ENCODE results near the gene RALGPS1. TPM values are rescaled to one million over a fixed set of nuclear protein-coding genes. Genes with fewer than 3 reads are reported as not detected.
"Not testable (repeated sequence)": the region's sequence is repeated elsewhere in the genome, so short reads cannot be mapped to it uniquely, and the experiment has no call there.

RALGPS1 gene
- total RNA-seq, 1 donor from 2014 or later, result 11.9 TPM

DNA sequence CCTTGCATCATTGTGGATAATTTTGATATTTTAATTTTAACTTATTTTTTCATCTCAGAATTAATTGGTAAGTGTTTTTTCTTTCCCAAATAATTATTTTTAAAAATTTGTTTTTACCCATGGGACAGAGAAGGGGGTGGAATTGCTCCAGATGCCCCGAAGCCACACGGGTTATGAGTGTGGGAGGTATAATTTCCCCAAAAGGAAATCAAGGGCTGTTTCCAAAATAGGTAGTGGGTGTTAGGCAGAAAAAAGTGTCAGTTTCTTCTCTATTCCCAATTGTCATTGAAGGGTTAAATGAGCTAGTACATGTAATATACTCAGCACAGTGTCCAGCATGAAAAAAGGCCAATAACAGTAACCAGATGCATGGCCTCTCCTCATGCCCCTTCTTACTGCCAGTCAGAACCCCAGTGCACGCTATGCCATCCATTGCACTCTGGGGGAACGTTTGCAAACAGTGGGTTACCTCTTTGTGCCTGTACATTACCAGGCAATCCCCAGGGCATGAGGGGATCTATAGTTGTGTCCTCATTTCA is 244.3 kb downstream of the RALGPS1 start:
- DNase-seq, result no peak

DNA sequence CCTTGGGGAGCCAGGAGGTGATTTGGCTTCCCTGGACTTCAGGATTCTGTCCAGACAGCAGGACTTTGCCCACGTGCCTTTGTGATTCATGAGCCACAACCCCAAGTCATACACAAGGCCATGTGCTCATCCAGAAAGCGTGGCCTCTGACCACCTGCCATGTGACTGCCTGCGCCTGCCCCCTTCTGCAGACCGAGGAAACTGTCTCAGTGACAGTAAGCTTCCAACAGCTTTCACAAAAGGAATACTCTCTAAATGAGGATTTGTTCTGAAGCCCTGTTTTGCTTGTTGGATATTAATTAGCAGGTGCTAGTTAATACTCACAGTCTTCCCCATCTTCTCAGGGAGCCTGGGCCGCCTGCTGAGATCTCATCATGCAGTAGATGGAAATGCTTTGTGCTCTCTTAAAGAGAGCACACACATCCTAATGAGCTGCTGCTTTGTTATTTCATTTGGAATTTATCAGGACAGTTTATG is 244.8 kb downstream of the RALGPS1 start:
- DNase-seq, result no peak

DNA sequence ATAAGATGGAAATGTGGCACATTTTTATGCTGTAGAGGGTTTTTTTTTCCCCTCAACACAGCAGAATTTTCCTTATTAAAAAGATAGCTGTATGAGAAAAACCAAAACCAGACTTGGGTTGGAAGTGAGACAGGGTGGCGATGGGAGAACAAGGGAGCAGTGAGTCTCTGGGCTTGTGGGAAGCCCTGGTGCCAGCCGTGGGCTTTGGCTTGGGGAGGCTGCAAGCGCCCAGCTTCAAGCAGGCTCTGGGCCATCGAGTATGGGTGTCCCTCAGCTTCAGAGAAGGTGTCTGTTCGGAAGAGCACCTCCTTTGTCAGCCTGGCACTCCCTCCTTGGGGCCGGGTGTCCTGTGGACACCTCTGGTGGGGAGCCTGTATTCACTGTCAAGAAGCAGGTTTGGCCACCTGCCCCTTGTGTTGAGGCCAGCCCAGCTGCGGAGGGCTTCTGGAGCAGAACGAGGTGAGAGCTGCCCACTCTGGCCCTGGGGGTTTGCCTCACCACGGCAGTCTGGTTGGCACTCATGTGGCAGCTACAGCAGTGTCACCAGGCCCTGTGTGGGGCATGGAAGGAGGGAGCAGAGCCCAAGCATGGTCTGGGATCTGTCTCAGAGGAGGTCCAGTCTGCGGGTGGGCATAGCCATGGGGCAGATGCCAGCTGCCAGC is 245.5 kb downstream of the RALGPS1 start:
- DNase-seq, result no peak

DNA sequence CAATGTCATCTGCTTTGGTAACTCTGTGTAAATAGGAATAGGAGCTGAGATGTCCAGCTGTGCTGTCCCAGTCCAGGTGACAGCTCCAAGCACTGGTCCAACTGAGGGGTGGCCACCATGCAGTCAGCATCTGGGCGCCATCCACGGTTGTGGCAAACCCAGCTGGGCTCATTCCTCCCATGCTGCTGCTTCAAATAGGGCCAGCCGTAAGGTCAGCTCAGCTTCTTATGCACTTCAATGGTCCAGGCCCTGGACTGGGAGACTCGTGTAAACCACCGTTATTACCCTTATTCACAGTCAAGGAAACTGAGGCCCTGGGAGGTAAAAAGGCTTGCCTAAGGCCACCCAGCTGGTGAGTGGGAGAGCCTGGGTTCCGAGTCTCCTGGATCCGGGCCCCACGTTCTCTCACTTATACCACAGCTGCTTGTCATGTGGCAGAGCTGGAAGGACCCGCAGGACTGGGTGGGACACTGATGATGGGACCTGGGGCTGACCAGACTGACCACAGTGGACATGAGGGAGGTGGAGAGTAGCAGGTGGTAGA is 246.6 kb downstream of the RALGPS1 start:
- DNase-seq, result no peak

DNA sequence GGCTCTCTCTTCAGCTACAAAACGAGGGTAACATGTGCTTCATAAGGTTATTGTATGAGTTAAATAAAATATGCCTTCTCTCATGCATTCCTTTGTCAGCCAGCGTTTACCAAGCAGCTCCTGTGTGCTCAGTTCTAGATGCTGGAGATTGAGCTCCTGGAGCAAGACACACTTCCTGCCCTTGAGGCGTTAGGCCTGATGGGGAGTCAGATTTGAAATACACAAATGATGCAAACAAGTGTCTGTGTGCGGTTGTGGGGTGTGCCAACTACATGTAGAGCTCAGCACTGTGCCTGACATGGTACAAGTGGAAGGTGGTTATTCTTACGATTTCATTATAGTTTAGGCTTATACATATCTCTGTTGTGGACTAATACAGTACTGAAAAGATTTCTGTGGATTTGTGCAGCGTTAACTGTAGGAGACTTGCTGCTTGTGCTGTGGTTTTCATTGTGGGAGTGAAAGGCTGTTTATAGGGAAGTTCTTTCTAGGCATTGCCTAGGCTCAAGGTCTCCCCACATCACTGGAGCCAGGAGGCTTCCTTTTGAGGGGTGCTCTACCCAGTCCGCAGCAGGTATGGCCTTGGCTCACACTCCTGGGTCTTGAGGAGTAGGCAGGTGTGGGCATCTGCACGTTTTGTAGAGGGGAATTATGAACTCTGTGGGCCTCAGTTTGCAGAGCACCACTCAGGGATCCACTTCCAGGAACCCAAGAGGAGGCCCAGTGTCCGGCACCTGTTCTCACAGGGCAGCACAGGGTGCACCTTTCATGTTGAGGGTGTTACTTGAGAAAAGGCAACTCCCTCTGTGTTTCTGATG is 247.7 kb downstream of the RALGPS1 start:
- no peak for DNase-seq

DNA sequence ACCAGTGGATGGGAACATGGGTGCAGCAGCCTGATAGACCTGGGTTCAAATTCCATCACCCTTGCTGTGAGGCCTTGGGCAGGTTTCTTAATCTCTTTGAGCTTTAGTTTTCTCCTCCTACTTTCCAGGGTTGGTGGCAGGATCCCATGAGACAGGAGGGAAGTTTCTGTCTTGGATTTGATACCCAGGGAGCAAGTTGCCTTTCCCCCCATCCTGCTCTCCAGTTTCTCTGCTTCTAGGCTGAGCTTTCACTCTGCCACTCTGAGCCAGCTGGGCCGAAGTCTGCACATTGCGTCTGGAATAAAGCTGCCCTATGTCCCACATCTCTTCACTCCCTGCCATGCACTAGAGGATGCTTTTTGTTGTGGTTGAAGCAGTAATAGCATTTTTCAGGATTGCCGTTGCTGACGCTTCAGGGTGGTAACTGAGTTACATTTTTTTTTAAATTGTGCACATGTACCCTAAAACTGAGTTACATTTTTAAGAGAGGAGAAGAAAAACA is 248.3 kb downstream of the RALGPS1 start:
- DNase-seq, result no peak

DNA sequence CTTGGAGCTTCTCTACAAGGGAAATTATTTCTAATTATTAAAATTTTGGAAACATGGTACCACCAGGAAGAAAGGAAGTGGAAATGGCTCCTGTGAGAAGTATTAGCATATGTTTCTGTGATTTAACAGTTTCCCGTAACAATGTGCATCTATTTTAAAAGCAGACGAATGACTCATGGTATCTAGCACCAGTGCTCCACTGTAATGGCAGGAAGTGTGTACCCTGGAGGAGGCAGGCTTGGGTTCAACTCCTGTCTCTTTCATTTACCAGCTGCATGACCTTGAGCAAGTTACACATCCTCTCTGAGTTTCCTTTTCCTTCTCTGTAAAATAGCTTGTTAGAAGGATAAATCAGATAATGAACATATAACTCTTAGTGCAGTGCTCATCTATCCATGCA is 248.8 kb downstream of the RALGPS1 start:
- peak; percentile 73 for DNase-seq

DNA sequence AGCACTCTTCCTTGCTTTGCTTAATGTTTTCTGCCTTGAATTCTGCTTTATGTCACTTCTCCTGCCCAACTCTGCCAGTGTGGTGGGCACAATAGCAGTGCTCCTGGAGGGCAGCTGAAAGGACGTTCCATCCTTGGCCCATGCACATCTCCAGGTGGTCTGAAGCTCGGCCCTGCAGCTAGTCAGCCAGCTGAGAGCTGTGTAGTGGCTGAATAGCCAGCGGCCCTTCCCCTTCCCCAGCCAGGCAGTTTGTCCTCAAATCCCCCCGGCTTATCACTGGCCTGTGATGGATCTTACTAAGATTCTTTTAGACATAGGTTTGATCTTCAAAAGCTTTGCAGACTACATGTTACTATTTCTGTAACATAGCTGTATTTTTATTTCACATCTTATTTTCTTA is 250.5 kb downstream of the RALGPS1 start:
- DNase-seq, result no peak

DNA sequence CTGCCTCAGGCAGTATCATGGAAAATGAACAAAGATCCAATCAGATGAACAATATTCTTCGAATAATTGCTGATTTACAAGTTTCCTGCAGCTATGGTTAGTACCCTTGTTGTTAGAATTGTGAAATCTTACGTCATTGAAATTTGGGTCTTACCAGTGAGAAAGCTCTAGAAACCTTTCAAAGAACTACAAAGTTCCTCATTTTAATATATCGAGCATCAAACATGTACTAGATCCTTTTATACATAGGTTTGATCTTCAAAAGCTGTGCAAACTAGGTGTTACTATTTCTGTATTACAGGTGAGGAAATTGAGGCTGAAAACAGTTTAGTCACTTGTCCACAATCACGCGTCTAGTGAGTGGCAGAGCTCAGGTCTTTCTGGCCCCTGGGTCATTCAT is 251.5 kb downstream of the RALGPS1 start:
- no peak for DNase-seq

DNA sequence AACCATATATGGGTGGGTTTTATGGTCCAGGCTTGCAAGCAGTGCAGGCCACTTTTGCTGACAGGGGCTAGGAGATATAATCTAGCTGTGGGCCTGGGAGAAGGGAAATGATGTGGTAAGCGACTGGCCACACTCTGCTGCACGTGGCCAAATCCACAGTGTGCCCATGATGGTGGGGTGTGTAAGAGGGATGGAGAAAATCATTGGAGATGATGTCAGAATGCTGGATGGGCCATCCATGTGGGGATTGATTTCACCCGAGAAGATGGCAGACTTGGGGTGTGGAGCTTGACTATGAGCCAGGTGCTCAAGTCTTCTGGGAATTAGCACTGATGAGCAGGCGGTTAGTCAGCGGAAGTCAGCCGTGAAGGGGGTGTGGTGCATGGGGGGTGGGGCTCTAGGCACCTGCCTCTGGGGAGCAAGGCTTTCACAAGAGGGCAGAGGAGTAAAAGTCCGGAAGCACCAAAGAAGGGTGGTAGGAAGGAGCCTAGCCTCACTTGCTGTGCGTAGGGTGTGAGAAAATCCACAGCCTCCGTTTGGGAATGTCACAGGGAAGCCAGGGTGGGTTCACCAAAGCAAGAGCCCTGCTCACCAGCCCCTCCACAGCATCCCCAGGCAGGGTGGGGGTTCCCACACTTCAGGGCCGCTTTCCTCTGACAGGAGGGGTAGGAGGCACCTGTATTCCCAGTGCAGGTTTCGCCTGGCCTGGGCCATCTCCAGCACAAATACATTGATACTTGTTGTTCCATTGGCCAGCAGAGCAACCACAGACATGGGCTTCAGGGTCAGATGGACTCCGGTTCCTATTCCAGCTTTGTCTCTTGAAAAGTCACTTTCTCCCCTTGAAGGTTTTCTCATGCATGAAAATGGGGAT is 252.3 kb downstream of the RALGPS1 start:
- no peak for DNase-seq

DNA sequence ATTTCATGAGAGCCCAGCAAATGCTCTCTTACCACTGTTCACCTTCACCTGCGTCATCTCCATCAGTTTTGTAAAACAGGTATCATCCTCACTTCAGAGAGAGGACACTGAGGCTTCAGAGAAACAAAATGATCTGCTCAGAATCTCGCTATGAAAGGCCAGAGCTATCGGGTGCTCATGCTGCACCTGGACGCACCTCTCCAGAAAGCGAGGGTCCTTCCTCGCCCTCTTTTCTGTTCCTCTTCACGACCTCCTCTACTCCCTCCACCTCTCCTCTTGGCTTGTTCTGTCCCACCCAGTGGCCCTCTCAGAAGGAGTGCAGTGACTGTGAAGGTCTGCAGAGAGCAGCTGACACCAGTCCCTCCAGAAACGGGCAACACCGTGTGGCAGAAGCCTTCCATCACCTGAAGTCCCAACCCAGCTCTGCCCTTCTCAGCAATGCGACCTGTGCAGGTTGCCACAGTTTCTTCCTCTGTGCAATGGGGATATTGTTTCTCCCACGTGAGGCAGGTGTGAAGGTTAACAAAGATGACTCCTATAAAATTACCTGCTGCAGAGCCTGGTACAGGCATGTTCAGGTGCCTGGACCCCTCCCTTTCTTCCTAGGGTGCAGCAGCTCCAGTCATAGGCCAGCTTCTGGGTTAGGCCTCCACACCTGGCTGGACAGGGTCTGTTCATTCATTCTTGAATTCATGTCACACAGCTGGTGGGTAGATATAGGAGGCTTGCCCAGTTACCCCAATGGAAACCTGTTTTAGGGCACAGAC is 253.2 kb downstream of the RALGPS1 start:
- no peak for DNase-seq

DNA sequence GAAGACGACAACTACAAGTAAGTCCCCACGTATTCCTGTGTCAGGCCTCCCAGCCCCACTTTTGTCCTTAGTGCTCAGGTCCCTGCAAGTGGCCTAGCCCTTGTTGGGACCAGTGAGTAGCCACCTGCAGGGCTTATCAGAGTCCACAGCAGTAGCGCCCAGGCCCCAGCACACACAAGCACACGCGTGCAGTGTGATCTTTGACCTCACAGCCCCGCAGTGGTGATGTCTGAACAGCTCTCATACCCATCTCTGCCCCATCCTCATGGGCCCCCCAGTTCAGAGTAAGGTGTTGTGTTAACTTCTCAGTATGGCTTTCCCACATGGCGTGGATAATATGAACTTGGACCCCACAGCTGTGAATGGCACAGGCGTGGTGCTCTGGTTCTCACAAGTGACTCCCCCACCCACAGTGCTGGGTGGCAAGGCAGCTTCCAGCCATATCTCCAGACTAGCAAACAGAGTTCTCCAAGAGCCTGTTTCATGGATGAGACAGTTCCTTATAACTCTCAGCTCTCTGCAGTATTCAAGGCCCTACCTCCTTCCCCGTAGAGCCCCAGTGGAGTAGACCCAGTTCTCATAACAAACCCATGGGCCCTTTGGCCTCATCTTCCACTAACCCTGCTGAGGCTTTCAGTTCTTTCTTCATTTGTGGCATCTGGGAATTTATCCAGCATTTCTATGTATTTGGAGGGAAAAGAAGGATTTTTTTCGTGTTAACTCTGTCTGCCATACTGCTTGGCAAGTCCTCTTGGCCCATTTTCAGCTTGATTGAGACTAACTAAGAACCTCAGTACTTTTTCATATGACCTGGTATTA is 254.4 kb downstream of the RALGPS1 start:
- no peak for DNase-seq

DNA sequence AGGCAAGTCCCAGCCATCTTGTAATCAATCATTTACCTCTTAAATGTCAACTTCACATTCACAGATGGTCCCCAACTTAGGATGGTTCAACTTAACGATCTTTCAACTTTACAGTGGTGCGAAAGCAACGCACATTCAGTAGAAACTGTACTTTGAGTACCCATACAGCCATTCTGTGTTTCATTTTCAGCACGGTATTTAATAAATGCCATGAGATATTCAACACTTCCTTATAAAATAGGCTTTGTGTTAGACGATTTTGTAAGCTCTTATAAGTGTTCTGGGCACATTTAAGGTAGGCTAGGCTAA is 254.9 kb downstream of the RALGPS1 start:
- DNase-seq, result no peak

DNA sequence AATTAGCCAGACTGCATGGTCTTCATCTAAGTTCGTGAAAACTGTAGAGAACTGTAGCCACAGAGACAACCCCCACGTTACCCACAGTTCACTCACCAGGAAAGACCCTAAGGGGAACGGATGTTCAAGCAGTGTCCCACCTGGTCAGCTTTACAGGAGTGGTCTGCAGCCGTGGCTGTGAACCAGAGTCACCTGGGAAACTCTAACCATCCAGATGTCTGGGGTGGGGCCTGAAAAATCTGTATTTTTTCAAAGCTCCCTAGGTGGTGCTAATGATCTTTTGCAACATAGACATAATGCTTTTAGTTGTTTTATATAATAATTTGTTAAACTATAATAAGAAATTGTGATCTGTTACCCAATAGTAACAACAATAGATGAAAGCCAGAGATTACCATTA is 255.5 kb downstream of the RALGPS1 start:
- no peak for DNase-seq

DNA sequence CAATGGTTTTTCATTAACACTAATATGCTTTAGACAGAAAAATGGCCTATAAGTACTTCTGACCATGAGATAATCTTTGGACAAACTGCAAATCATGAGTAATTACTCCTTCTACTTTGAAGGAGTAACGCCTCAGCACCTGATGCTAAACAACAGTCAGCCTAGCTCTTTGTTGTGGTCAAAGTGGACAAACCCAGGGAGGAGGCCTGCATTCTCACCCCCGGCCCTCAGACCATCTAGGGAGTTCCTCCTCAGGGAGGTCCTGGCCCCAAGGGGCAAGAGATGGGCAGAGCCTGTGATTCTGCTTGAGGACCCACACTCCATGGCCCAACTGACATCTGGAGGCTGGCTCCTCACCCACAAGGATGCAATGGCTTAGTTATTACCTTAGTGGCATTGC is 256.1 kb downstream of the RALGPS1 start:
- no peak for DNase-seq

DNA sequence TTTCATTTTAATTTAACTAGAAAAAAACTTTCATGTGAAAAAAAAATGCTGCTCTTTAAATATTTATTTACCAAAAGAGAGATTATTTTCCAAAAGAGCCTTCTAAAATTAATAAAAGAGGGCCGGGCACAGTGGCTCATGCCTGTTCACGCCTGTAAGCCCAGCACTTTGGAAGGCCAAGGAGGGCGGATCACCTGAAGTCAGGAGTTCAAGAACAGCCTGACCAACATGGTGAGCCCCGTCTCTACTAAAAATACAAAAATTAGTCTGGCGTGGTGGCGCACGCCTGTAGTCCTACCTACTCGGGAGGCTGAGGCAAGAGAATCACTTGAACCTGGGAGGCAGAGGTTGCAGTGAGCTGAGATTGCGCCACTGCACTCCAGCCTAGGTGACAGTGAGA is 256.8 kb downstream of the RALGPS1 start:
- not testable (repeated sequence) for DNase-seq

DNA sequence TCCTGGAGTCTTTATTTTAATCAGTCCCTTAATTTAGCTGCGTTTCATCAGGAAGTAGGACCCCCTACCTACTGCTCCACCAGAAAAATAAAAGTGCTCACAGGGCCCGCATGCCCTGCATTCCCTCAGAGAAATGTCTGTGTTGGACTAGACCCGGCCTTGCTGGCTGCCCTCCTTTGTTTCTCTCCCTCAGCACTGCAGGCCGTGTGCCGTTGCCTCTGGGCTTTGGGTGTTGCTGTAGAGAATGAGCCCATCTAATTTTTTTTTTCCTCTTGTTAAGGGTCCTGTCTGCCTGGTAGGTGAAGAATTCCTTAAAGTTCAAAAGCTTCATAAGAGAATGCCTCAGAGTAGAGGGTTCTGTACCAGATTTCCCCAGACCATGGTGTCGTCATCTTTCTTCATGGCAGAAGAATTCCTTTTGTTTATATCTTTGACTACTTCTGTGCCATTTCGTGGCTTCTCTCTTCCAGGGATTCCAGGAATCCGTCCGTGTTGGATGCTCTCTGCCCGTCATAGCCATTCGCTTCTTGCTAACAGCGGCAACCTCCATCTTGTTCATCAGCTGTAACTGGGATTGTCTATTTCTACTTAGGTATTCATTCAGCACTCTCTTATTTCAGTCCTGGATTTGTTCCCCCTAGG is 257.6 kb downstream of the RALGPS1 start:
- no peak for DNase-seq

DNA sequence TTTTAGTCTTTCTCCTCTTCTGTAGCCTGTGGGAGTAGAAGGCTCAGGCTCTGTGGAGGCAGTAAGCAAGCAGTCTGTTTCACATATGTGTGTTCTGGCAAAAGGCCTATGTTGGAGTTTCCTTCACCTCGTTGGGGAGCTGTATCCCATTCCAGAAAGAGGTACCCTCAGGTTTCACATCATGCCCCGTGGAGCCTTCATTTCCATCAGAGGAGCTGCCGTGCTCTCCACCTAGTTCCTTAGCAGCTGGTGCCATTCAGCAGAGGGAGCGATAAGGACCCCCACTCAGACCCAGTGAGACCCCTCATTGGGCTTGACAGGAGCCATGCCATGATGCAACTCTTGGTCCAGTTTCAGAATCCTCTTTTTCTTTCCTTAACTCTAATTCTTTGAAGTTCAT is 258.5 kb downstream of the RALGPS1 start:
- DNase-seq, result no peak

DNA sequence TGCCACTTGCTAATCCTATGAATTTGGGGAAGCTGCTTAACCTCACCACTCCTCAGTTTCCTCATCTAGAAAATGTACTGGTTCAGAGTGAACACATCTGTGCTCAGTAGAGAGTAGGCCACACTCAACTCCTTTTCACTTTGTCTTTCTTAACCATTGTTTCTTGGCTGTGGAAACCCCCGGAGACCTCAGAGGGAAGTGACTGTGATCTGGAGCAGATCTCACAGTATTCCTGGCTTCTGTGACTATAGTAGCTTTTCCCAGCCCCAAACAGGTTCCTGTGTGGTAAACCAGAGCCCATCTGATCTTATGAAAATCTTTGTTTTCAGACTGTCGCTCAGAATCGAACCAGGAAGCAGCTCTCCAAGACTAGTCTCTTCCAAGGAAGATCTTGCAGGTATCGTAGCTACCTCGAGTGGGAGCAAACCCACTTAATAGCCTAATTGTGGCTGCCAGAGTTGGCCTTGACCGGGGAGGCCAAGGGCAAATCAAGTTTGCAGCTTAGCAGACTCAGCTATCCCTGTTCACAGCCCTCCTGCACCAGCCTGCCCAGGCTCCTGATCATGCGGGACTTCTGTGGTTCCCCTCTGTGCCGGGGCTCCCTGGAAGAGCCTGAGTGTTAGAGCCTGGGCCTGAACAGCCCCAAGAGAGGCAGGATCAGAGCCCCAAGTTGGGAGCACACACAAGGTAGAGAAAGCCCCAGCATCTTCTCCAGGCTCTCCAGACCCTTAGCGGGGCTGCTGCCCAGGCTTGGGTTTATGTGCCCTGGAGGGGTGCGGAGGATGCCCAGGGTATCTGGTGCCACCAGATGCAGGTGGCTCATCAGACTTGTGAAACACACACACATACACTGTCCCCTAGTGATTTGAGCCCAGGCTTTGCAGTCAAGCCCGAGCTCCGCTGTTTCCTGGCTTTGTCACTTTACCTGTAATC is 260.1 kb downstream of the RALGPS1 start:
- DNase-seq, result no peak
